GM19035 (cell line): ENCODE data around the gene TCEAL2.
"Not testable (repeated sequence)": the region's sequence is repeated elsewhere in the genome, so short reads cannot be mapped to it uniquely, and the experiment has no call there.

Source experiments
- ATAC-seq: cut with Tn5 transposase; IDR thresholded peaks from one replicate; pipeline ENCODE4 v1.9.1; 2021; ENCODE audit not compliant: unreplicated experiment

The TCEAL2 gene

DNA sequence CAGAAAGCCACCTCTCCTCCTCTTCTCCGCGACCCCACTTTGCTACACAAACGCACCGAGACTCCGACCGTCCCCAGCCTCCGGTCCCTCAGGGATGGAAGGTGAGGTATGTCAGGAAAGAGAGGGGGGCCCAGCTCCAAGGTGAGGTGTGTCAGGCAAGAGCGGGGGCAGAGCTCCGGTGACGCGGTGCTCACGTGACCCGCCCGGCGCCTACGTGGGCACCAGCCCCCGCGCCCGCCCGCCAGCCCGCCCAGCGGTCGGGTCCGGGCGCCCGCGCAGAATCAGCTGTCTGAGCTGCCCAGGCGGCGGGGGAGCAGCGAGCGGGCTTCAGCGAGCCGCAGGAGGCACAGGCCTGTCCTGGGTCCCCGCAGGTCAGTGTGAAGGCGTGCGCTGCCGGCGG, at the start of gene TCEAL2:
Gene TCEAL2, plus strand, starts transcription at position 244 of the 400 bp plus-strand sequence. CDS start 1,152 bp downstream, outside the sequence.
- not testable (repeated sequence) for ATAC-seq

GRCh38 chrX:102077426-102077825, 48.1 kb upstream of the TCEAL2 start:
- no peak for ATAC-seq

- ATAC-seq, result no peak
Observed at GRCh38 chrX:102085706-102086105, 39.8 kb upstream of the TCEAL2 start.

- ATAC-seq, result no peak
Observed at GRCh38 chrX:102113367-102113766, 12.1 kb upstream of the TCEAL2 start.

DNA sequence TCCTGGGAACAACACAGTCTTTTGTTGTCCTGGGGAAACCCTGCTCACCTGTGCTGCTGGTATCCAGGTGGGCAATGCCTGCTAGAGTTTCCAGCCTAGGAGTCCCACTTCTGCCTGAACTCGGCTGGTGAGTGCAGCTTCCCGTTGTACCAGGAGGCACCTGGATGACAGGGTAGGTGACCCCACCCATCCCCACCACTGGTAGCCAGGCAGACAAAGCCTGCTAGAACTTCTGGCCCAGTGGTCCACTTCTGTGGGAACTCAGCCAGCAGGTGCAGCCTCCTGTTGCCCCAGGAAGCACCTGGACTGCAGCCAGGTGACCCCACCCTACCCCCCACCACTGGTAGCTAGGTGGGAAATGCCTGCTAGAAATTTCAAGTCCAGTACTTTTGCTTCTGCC, 9.7 kb upstream of the TCEAL2 start:
- no peak for ATAC-seq

DNA sequence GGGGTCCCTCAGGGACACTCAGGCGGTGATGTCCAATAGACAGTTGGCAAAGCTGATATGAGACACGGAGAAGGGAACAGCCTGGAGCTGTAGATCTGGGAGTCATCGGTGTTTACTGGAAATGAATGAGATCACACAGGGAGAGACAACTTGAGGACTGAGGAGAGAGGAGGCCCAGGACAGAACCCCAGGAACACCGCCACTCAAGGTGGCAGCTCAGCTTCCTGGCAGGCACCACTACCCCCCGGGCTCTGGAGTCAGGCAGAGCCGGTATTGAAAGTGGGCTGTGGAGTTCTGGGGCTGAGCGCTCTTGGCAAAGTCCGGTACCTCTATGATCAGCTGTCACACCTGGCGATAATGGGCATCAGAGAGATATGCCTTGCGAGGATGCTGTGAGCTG, 465 bp upstream of the TCEAL2 start:
- ATAC-seq, result not testable (repeated sequence)

DNA sequence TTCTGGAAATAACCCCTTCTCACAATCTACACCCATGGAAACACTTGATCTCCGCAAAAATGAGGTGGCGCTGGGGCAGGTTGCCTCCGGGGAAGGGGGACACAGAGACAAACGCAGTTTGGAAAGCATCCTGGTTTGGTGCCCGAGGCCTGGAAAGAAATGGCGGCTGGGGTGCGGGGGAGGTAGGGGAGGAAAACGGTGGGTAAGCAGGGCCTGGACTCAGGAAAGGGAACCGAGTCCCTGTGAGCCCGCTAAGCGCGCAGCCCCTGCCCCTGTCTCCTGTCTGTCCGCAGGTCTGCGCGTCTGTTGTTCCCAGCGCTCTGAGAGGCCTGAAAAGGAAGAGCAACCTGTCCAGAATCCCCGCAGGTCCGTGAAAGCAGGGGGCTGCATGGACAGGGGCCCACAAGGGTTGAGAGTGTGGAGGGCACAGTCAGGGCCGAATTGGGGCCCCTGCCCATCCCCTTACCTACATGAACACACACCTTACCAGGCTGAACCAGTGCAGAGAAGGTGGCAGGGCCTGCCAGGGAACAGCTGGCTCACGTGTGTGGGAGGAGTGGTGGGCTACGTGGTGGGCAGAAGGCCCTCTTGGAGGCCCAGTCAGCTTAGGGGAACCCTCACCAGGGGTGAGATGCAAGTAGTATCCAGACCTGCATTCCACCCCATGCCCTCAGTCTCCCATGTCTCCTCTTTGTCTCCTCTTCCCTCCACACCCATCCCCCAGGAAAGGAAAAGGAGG, 770 bp downstream of the TCEAL2 start:
- not testable (repeated sequence) for ATAC-seq

- no peak for ATAC-seq
Observed at GRCh38 chrX:102126863-102127262, 1.4 kb downstream of the TCEAL2 start.

DNA sequence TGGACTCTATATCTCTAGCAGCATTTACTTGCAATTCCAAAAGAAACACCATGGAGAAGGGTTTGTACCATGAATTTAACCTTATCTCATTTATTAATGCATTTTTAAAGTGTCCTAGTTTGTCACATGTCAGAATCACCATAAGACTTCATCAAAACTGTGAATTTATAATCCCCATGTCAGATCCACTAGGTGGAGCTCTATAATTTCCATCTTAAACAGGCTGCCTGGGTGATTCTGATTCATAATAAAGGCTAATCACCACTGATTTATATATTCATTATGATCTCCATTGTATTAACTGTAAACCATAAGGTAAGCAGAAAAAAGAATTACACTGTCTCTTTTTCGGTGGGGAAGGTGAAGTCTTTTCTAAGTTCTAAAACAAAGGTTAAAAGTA, 4.0 kb downstream of the TCEAL2 start:
- ATAC-seq, result no peak

GRCh38 chrX:102138064-102138463, 12.6 kb downstream of the TCEAL2 start:
- no peak for ATAC-seq

GRCh38 chrX:102140876-102141275, 15.4 kb downstream of the TCEAL2 start:
- not testable (repeated sequence) for ATAC-seq

DNA sequence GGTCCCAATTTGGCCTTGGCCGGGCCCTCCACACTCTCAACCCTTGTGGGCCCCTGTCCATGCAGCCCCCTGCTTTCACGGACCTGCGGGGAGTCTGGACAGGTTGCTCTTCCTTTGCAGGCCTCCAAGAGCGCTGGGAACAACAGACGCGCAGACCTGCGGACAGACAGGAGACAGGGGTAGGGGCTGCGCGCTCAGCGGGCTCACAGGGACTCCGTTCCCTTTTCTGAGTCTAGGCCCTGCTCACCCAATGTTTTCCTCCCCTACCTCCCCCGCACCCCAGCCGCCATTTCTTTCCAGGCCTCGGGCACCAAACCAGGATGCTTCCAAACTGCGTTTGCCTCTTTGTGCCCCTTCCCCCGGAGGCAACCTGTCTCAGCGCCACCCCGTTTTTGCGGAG, 16.2 kb downstream of the TCEAL2 start:
- ATAC-seq, result not testable (repeated sequence)

DNA sequence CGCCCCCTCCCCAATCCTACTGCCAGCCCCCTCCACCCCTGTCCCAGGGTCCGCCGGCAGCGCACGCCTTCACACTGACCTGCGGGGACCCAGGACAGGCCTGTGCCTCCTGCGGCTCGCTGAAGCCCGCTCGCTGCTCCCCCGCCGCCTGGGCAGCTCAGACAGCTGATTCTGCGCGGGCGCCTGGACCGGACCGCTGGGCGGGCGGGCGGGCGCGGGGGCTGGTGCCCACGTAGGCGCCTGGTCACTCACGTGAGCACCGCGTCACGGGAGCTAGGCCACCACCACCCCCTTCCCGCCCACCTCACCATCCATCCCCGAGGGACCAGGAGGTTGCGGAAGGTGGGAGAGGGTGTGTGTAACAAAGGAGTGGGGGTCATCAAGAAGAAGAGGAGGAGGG, 16.8 kb downstream of the TCEAL2 start, which contains the start of gene TCEAL6:
Gene TCEAL6, minus strand, starts transcription at position 208 of the 400 bp plus-strand sequence.
- ATAC-seq, result not testable (repeated sequence)

- ATAC-seq, result no peak
Observed at GRCh38 chrX:102154218-102154860, 28.9 kb downstream of the TCEAL2 start.

DNA sequence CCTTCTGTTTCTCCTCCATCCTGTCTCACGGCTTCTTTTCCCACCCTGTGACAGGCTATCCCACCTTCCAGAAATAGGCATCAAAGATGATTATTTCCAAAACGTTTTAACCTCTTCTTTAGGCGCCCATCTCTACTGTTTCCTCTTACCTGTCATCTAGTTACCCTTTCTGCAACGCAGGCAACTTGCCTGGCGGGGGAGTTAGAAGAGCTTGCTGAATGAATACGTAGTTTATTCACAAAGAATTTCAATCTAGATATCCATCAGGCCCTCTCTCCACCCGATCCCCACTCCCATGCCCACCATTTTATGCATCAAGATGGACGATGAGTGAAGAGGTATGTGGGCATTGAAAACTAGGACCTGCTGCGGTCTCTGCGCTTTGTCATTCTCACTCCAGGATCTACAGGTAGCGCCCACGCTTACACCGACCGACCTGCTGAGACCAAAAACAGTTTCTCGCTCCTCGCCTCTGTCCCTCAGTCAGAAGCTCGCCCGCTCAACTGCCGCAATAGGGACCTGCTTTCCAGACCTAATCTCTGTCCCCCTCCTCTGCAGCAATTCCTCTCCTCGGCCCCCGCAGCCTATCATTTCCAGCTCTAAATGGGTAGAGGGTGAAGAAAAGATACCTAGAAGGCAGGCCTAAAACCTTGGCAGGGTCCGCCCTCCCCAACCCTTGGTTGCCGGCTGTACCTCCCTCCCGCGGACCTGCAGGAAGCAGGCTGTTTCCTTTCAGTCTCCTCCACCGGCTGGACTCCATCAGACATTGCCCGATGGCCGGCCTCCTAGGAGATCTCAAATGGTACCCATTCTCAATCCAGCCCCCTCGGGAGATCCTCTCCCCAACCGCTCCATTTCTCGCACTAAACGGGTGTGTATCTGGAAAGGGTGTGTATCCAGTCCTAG, 29.7 kb downstream of the TCEAL2 start:
- no peak for ATAC-seq

- ATAC-seq, result no peak
Observed at GRCh38 chrX:102155806-102156179, 30.3 kb downstream of the TCEAL2 start, which contains the start of gene BEX5. Gene BEX5 (minus strand): TSS chrX:102155977. CDS start chrX:102154265, 1,712 bp downstream.
